DOHH2 (cell line): Measurements from ENCODE around the gene MRPL51.
"Not testable (repeated sequence)": the region's sequence is repeated elsewhere in the genome, so short reads cannot be mapped to it uniquely, and the experiment has no call there.

ENCODE experiments used
- CTCF ChIP-seq: fragments of 200-600 bp; sonication (generic); IDR thresholded peaks from one replicate; pipeline ENCODE4 v1.5.1; 2014; ENCODE audit warnings: antibody characterized with exemption, mild to moderate bottlenecking, low read depth, low read length; ENCODE audit not compliant: poor library complexity, severe bottlenecking
- EZH2phosphoT487 ChIP-seq: fragments of 200-600 bp; sonication (generic); IDR thresholded peaks from 2 replicates; pipeline ENCODE4 v1.6.1; 2017; ENCODE audit warnings: borderline replicate concordance, mild to moderate bottlenecking, antibody characterized with exemption, low read length, moderate library complexity, mixed read lengths

DNA sequence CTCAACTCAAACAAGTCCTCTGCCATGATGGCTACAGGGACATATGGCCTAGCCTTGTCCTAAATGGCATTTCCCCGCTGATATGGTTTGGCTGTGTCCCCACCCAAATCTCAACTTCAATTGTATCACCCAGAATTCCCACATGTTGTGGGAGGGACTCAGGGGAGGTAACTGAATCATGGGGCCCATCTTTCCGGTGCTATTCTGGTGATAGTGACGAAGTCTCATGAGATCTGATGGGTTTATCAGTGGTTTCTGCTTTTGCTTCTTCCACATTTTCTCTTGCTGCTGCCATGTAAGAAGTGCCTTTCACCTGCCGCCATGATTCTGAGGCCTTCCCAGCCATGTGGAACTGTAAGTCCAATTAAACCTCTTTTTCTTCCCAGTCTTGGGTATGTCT is 26.3 kb downstream of the MRPL51 start:
- not testable (repeated sequence) for TF ChIP-seq CTCF, EZH2phosphoT487
